GM23338 (cell line): ENCODE results near the gene HINT1. TPM values are rescaled to one million over a fixed set of nuclear protein-coding genes. Genes with fewer than 3 reads are reported as not detected.

Experiments
- ATAC-seq: fragments of 200-7000 bp; cut with Tn5 transposase; 3 replicates; pipeline ENCODE4 v1.9.1; 2020
- DNase-seq: peaks from one replicate; pipeline ENCODE4 v3.0.0-alpha.2; 2015; ENCODE audit warnings: low spot score
- H2AFZ ChIP-seq: fragments of 200-600 bp; sonication (generic); 2 replicates; pipeline ENCODE4 v1.8.0; 2016; ENCODE audit warnings: antibody characterized with exemption, mild to moderate bottlenecking, moderate library complexity
- H3F3A ChIP-seq: fragments of 200-600 bp; sonication (generic); replicated peaks from 2 replicates; pipeline ENCODE4 v1.8.0; 2017; ENCODE audit warnings: antibody characterized with exemption, mixed run types, low read depth
- H3K27ac ChIP-seq: fragments of 200-600 bp; sonication (generic); 2 replicates; pipeline ENCODE4 v1.6.1; 2016; ENCODE audit warnings: low read depth
- H3K27me3 ChIP-seq: fragments of 200-600 bp; sonication (generic); 2 replicates; pipeline ENCODE4 v1.8.0; 2016; ENCODE audit warnings: mild to moderate bottlenecking, mixed run types, moderate library complexity; ENCODE audit not compliant: insufficient read depth
- H3K36me3 ChIP-seq: fragments of 200-600 bp; sonication (generic); 2 replicates; pipeline ENCODE4 v1.8.0; 2016; ENCODE audit warnings: mild to moderate bottlenecking; ENCODE audit not compliant: insufficient read depth
- H3K4me1 ChIP-seq: fragments of 200-600 bp; sonication (generic); 2 replicates; pipeline ENCODE4 v1.8.0; 2016; ENCODE audit warnings: mild to moderate bottlenecking, moderate library complexity; ENCODE audit not compliant: insufficient read depth
- H3K4me2 ChIP-seq: fragments of 200-600 bp; sonication (generic); 2 replicates; pipeline ENCODE4 v1.7.1; 2017; ENCODE audit warnings: mixed run types
- H3K4me3 ChIP-seq: fragments of 200-600 bp; sonication (generic); 2 replicates; pipeline ENCODE4 v1.6.1; 2016; ENCODE audit warnings: mixed run types
- H3K79me2 ChIP-seq: fragments of 200-600 bp; sonication (generic); replicated peaks from 2 replicates; pipeline ENCODE4 v1.8.0; 2017; ENCODE audit warnings: mild to moderate bottlenecking; ENCODE audit not compliant: insufficient read depth
- H3K9me2 ChIP-seq: fragments of 200-600 bp; sonication (generic); 2 replicates; pipeline ENCODE4 v1.8.0; 2017; ENCODE audit not compliant: insufficient read depth
- H4K20me1 ChIP-seq: fragments of 200-600 bp; sonication (generic); replicated peaks from 2 replicates; pipeline ENCODE4 v1.8.0; 2017; ENCODE audit warnings: mild to moderate bottlenecking; ENCODE audit not compliant: insufficient read depth
- H3K27ac Mint-ChIP-seq: 2 replicates; pipeline ENCODE4 v1.8.0; 2020; ENCODE audit warnings: inconsistent platforms, mild to moderate bottlenecking, moderate library complexity, mixed read lengths
- H3K27me3 Mint-ChIP-seq: 3 replicates; pipeline ENCODE4 v1.8.0; 2022; ENCODE audit warnings: low read depth, mild to moderate bottlenecking, moderate library complexity, mixed read lengths, inconsistent platforms; ENCODE audit not compliant: insufficient read depth, poor library complexity
- H3K36me3 Mint-ChIP-seq: 3 replicates; pipeline ENCODE4 v1.8.0; 2021; ENCODE audit warnings: low read depth, mild to moderate bottlenecking, inconsistent platforms, moderate library complexity, mixed read lengths
- H3K4me1 Mint-ChIP-seq: 3 replicates; pipeline ENCODE4 v1.8.0; 2020; ENCODE audit warnings: mild to moderate bottlenecking, inconsistent platforms, mixed read lengths
- H3K4me3 Mint-ChIP-seq: 3 replicates; pipeline ENCODE4 v1.8.0; 2021; ENCODE audit warnings: moderate library complexity, mild to moderate bottlenecking, inconsistent platforms, mixed read lengths
- H3K9me3 Mint-ChIP-seq: 3 replicates; pipeline ENCODE4 v1.8.0; 2020; ENCODE audit warnings: moderate library complexity, mild to moderate bottlenecking, inconsistent platforms, mixed read lengths
- CREB1 ChIP-seq: fragments of 250-450 bp; sonication (Bioruptor Pico); IDR thresholded peaks from 2 replicates; pipeline ENCODE4 v1.5.0; 2020; ENCODE audit warnings: low read depth, mild to moderate bottlenecking, moderate library complexity
- EZH2 ChIP-seq: fragments of 200-600 bp; sonication (generic); IDR thresholded peaks from one replicate; pipeline ENCODE4 v1.8.0; 2017; ENCODE audit warnings: antibody characterized with exemption, mild to moderate bottlenecking, low read depth; ENCODE audit not compliant: unreplicated experiment
- EZH2phosphoT487 ChIP-seq: fragments of 200-600 bp; sonication (generic); IDR thresholded peaks from one replicate; pipeline ENCODE4 v1.8.1; 2018; ENCODE audit warnings: antibody characterized with exemption; ENCODE audit not compliant: unreplicated experiment
- JUNB ChIP-seq: IDR thresholded peaks from one replicate; pipeline ENCODE4 v1.6.1; 2016; ENCODE audit warnings: antibody characterized with exemption; ENCODE audit not compliant: unreplicated experiment
- NANOG ChIP-seq: IDR thresholded peaks from 2 replicates; pipeline ENCODE4 v1.6.1; 2016; ENCODE audit warnings: antibody characterized with exemption, borderline replicate concordance
- STAT1 ChIP-seq: IDR thresholded peaks from one replicate; pipeline ENCODE4 v1.6.1; 2016; ENCODE audit warnings: antibody characterized with exemption; ENCODE audit not compliant: unreplicated experiment
- ZNF462 ChIP-seq: fragments of 250-450 bp; sonication (Bioruptor Pico); IDR thresholded peaks from 2 replicates; pipeline ENCODE4 v1.5.0; 2020; ENCODE audit warnings: mild to moderate bottlenecking, moderate library complexity
- polyA plus RNA-seq: library from polyadenylated mRNA; unstranded; fragments of >200 nt; fragmentation: Nextera tagmentation; extraction: Ambion mirVana; gene quantifications from 2 replicates; pipeline ENCODE4 v1.2.1, GENCODE V29; 2016
- total RNA-seq: library from RNA; depleted of rRNA; stranded (reverse); fragments of >200 nt; shearing (Covaris generic); gene quantifications from 2 replicates; pipeline ENCODE4 v1.2.3, GENCODE V29; 2014
- TF ChIP-seq, protein P1 (sequence below), 2 experiments: fragments of 200-600 bp in 1 of 2; sonication (generic) in 1 of 2; conservative IDR thresholded peaks; 2 replicates each; pipeline versions ENCODE4 v1.5.1 to v1.6.1; 2016 to 2017; ENCODE audit warnings: antibody characterized with exemption in 2 of 2, low read depth in 2 of 2, mild to moderate bottlenecking in 2 of 2, moderate library complexity in 1 of 2

HINT1 gene
- total and polyA plus RNA-seq, 2 experiments from 2014 or later: 171 to 687 TPM

DNA sequence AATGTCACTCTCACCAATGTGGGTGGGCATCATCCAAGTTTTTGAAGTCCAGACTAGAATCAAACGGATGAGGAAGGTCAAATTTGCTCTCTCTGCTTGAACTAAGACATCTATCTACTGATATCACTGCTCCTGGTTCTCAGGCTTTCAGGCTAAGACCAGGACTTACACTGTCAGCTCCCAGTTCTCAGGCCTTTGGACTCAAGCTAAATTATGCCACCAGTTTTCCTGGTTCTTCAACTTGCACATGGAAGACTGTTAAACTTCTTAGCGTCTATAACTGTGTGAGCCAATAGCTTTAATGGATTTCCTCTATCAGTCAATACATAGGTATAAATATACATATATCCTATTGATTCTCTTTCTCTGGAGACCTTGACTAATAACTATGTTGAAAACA, 41.0 kb upstream of the HINT1 start:
- Mint-ChIP-seq H3K27ac (no peak overlapping the region), H3K27me3 (peaks cover 7% of the 10 kb centered on the region), H3K4me3 (no peak overlapping the region), H3K4me1 (peaks cover 19% of the 10 kb centered on the region; the same call in 2 of the 3 replicates), H3K9me3 (no peaks in the 10 kb centered on the region), H3K36me3 (no peaks in the 10 kb centered on the region)
- peaks cover 5% of the 10 kb centered on the region; the same call in 1 of the 2 replicates for H3K4me1 ChIP-seq
- no peaks in the 10 kb centered on the region for H3K27me3 ChIP-seq
- H3K36me3 ChIP-seq: no peaks in the 10 kb centered on the region
- no peak overlapping the region for H3K27ac ChIP-seq
- H3K4me2 ChIP-seq: no peak overlapping the region
- no peaks in the 10 kb centered on the region for H3K79me2 ChIP-seq
- H4K20me1 ChIP-seq: no peaks in the 10 kb centered on the region
- DNase-seq (no peak), ATAC-seq (no peak)
- H2AFZ ChIP-seq: no peak overlapping the region
- no peaks in the 10 kb centered on the region for H3F3A ChIP-seq
- no peaks in the 10 kb centered on the region for H3K9me2 ChIP-seq
- no peak overlapping the region for H3K4me3 ChIP-seq
- no peak for TF ChIP-seq ZNF462 (CRISPR knock-in tag)
- no peak for TF ChIP-seq JUNB

DNA sequence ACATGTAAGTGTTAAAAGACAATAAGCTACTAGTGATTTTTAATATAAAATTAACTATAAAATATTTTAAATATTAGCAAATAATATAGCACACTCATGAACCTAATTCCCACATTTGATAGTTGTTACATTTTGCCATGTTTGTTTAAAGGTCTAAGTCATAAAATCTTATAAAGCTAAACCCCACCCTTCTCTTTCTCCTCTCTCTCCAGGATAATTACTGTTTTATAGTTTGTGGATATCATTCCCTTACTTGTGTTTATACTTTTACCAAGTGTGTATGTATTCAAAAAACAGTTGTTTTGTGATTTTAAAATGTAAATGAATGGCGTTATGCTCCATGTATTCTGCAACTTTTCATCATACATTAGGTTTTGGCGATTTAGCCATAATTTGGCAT, 39.9 kb upstream of the HINT1 start:
- peaks cover 14% of the 10 kb centered on the region; the same call in 2 of the 3 replicates for H3K4me1 Mint-ChIP-seq
- Histone ChIP-seq H3K27me3 (no peaks in the 10 kb centered on the region), H3F3A (no peaks in the 10 kb centered on the region), H3K9me2 (no peaks in the 10 kb centered on the region), H3K79me2 (no peaks in the 10 kb centered on the region), H3K4me2 (no peak overlapping the region), H4K20me1 (no peaks in the 10 kb centered on the region), H2AFZ (no peak overlapping the region), H3K36me3 (no peaks in the 10 kb centered on the region), H3K27ac (no peak overlapping the region), H3K4me1 (peaks cover 5% of the 10 kb centered on the region; the same call in 1 of the 2 replicates), H3K4me3 (no peak overlapping the region)
- H3K27me3 Mint-ChIP-seq: peaks cover 6% of the 10 kb centered on the region
- DNase-seq: no peak
- ATAC-seq: no peak
- no peaks in the 10 kb centered on the region for H3K9me3 Mint-ChIP-seq
- H3K27ac Mint-ChIP-seq: no peak overlapping the region
- H3K36me3 Mint-ChIP-seq: no peaks in the 10 kb centered on the region
- no peak overlapping the region for H3K4me3 Mint-ChIP-seq
- TF ChIP-seq, protein P1, sequence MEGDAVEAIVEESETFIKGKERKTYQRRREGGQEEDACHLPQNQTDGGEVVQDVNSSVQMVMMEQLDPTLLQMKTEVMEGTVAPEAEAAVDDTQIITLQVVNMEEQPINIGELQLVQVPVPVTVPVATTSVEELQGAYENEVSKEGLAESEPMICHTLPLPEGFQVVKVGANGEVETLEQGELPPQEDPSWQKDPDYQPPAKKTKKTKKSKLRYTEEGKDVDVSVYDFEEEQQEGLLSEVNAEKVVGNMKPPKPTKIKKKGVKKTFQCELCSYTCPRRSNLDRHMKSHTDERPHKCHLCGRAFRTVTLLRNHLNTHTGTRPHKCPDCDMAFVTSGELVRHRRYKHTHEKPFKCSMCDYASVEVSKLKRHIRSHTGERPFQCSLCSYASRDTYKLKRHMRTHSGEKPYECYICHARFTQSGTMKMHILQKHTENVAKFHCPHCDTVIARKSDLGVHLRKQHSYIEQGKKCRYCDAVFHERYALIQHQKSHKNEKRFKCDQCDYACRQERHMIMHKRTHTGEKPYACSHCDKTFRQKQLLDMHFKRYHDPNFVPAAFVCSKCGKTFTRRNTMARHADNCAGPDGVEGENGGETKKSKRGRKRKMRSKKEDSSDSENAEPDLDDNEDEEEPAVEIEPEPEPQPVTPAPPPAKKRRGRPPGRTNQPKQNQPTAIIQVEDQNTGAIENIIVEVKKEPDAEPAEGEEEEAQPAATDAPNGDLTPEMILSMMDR (conservative IDR thresholded peaks at IDR 0.05; ENCODE audit: low read depth in 2 of 2): no peak
- TF ChIP-seq NANOG (no peak), STAT1 (no peak), EZH2 (no peak), EZH2phosphoT487 (no peak), CREB1 (CRISPR knock-in tag) (no peak)
